ENCODE results near the gene SPIRE2. TPM values are rescaled to one million over a fixed set of nuclear protein-coding genes. Genes with fewer than 3 reads are reported as not detected.

The SPIRE2 gene
- total and polyA plus RNA-seq, 2 of the 13 experiments (the other 11 are each of a cell fraction or from before 2014, with no cell fraction given) = 13.3 to 37.5 TPM

GRCh38 chr16:89828870-89829629 lies 775 bp downstream of the SPIRE2 start (continued):
- TF ChIP-seq PAXIP1 (CRISPR knock-in tag; conservative IDR thresholded peaks at IDR 0.05) = no peak
- no peak for TF ChIP-seq ZNF205 (CRISPR knock-in tag; IDR thresholded peaks at IDR 0.05)
- peak; percentile 60 for TF ChIP-seq SRSF1 (optimal IDR thresholded peaks at IDR 0.05; ENCODE audit: low read depth, low read length)
- no peak for TF ChIP-seq RBM22 (optimal IDR thresholded peaks at IDR 0.05; ENCODE audit: low read length)
- TF ChIP-seq PTBP1 (IDR thresholded peaks at IDR 0.05; ENCODE audit: low read depth, low read length, poor library complexity, severe bottlenecking) = no peak
- 0 out of 2 replicates have a peak, but pooled peaks have one; percentile 4 for TF ChIP-seq ZNF607 (CRISPR knock-in tag; IDR thresholded peaks at IDR 0.05; ENCODE audit: borderline replicate concordance)
- TF ChIP-seq ZNF746 (CRISPR knock-in tag; IDR thresholded peaks at IDR 0.05) = no peak
- TF ChIP-seq SNAPC5 (CRISPR knock-in tag; IDR thresholded peaks at IDR 0.05; ENCODE audit: borderline replicate concordance) = 0 out of 2 replicates have a peak, but pooled peaks have one; percentile 12
- no peak for TF ChIP-seq JDP2 (CRISPR knock-in tag; IDR thresholded peaks at IDR 0.05; ENCODE audit: borderline replicate concordance)
- no peak for TF ChIP-seq NCOR1 (IDR thresholded peaks at IDR 0.05; ENCODE audit: borderline replicate concordance, low read length)
- no peak for TF ChIP-seq ZNF256 (CRISPR knock-in tag; conservative IDR thresholded peaks at IDR 0.05)
- TF ChIP-seq ZNF263 (CRISPR knock-in tag; IDR thresholded peaks at IDR 0.05) = peak; percentile 97
- TF ChIP-seq ZNF83 (CRISPR knock-in tag; IDR thresholded peaks at IDR 0.05; ENCODE audit: borderline replicate concordance) = no peak
- TF ChIP-seq SSRP1 (CRISPR knock-in tag; IDR thresholded peaks at IDR 0.05) = no peak; the same call in 1 of the 2 replicates
- no peak for TF ChIP-seq THAP7 (CRISPR knock-in tag; IDR thresholded peaks at IDR 0.05)
- no peak for TF ChIP-seq SALL1 (CRISPR knock-in tag; IDR thresholded peaks at IDR 0.05)
- no peak for TF ChIP-seq ATF5 (CRISPR knock-in tag; IDR thresholded peaks at IDR 0.05; ENCODE audit: low read depth)
- no peak for TF ChIP-seq ZNF484 (CRISPR knock-in tag; IDR thresholded peaks at IDR 0.05; ENCODE audit: borderline replicate concordance, low read depth)
- no peak for TF ChIP-seq ZNF264 (CRISPR knock-in tag; IDR thresholded peaks at IDR 0.05)
- no peak for TF ChIP-seq ZNF570 (CRISPR knock-in tag; IDR thresholded peaks at IDR 0.05; ENCODE audit: borderline replicate concordance)
- TF ChIP-seq ZNF605 (CRISPR knock-in tag; IDR thresholded peaks at IDR 0.05) = peak; percentile 64; the same call in 1 of the 2 replicates
- 0 out of 2 replicates have a peak, but pooled peaks have one; percentile 10 for TF ChIP-seq ZNF737 (CRISPR knock-in tag; IDR thresholded peaks at IDR 0.05; ENCODE audit: borderline replicate concordance)
- TF ChIP-seq ZNF260 (CRISPR knock-in tag; IDR thresholded peaks at IDR 0.05; ENCODE audit: borderline replicate concordance, low read depth) = no peak

All from HepG2 (cell line).